ENCODE data around the gene RPL28. TPM values are rescaled to one million over a fixed set of nuclear protein-coding genes. Genes with fewer than 3 reads are reported as not detected.
"Not testable (repeated sequence)": the region's sequence is repeated elsewhere in the genome, so short reads cannot be mapped to it uniquely, and the experiment has no call there.

Gene RPL28
- total RNA-seq, 1 experiment from 2014 or later, result 836 TPM

GRCh38 chr19:55408533-55408872, 22.8 kb downstream of the RPL28 start:
- Histone ChIP-seq H3K9ac (ENCODE audit: low read length) (peak overlapping the region; percentile 28; the same call in 1 of the 2 replicates), H4K20me1 (ENCODE audit: low read length) (peaks cover 29% of the 10 kb centered on the region), H3K36me3 (ENCODE audit: low read depth, low read length) (peaks cover 27% of the 10 kb centered on the region), H3K79me2 (ENCODE audit: low read length) (peaks cover 38% of the 10 kb centered on the region), H3K4me2 (ENCODE audit: low read length) (peak overlapping the region; percentile 97), H3K4me1 (ENCODE audit: insufficient read depth, low read length) (peaks cover 20% of the 10 kb centered on the region), H3K9me3 (ENCODE audit: low read length) (no peaks in the 10 kb centered on the region), H3K9me2 (replicated peaks; ENCODE audit: low read length) (no peaks in the 10 kb centered on the region), H3K27ac (ENCODE audit: low read length) (peak overlapping the region; percentile 57), H3F3A (ENCODE audit: low read length, unreplicated experiment) (no peaks in the 10 kb centered on the region), H2AFZ (ENCODE audit: low read length) (peak overlapping the region; percentile 74), H3K27me3 (ENCODE audit: low read length) (no peaks in the 10 kb centered on the region), H3K4me3 (ENCODE audit: low read length) (0 out of 2 replicates have a peak overlapping the region, but pooled peaks have one; percentile 19)
- POLR2A ChIA-PET (ENCODE audit: unreplicated experiment), result no interaction called here
- intact Hi-C loops (cut with micrococcal nuclease), result no loop called here
- no peak for ATAC-seq
- TF ChIP-seq EZH2phosphoT487 (IDR thresholded peaks at IDR 0.05; ENCODE audit: borderline replicate concordance, low read length) (no peak), EZH2 (IDR thresholded peaks at IDR 0.05; ENCODE audit: low read length, unreplicated experiment) (no peak), CTCF (conservative IDR thresholded peaks at IDR 0.05; ENCODE audit: low read depth, low read length) (no peak)
- CTCF ChIA-PET, result no interaction called here
- no peak for DNase-seq
- TSS peak; percentile 92 for BruUV-seq (replicated peaks)

DNA sequence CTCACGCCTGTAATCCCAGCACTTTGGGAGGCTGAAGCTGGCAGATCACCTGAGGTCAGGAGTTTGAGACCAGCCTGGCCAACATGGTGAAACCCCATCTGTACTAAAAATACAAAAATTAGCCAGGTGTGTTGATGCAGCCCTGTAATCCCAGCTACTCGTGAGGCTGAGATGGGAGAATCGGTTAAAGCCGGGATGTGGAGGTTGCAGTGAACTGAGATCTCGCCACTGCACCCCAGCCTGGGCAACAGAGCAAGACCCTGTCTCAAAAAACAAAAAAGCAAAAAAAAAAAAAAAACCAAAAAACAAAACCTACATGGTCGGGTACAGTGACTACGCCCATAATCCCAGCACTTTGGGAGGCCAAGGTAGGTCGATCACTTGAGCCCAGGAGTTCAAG, 23.4 kb downstream of the RPL28 start:
- H2AFZ ChIP-seq (ENCODE audit: low read length); H3K9me2 ChIP-seq (replicated peaks; ENCODE audit: low read length); H3K4me2 ChIP-seq (ENCODE audit: low read length); DNase-seq; H3K9ac ChIP-seq (ENCODE audit: low read length); POLR2A ChIA-PET (ENCODE audit: unreplicated experiment); H3K27ac ChIP-seq (ENCODE audit: low read length); intact Hi-C loops (cut with micrococcal nuclease); ATAC-seq; H3F3A ChIP-seq (ENCODE audit: low read length, unreplicated experiment); BruUV-seq (replicated peaks); H3K9me3 ChIP-seq (ENCODE audit: low read length); H3K27me3 ChIP-seq (ENCODE audit: low read length); H3K4me3 ChIP-seq (ENCODE audit: low read length); CTCF ChIA-PET: not testable (repeated sequence)
- Histone ChIP-seq H3K36me3 (ENCODE audit: low read depth, low read length) (peaks cover 22% of the 10 kb centered on the region), H4K20me1 (ENCODE audit: low read length) (peaks cover 24% of the 10 kb centered on the region), H3K79me2 (ENCODE audit: low read length) (peaks cover 33% of the 10 kb centered on the region), H3K4me1 (ENCODE audit: insufficient read depth, low read length) (peaks cover 20% of the 10 kb centered on the region)

- H4K20me1 ChIP-seq (ENCODE audit: low read length), result peaks cover 18% of the 10 kb centered on the region
- no peak for DNase-seq
- no peak overlapping the region for H3K4me2 ChIP-seq (ENCODE audit: low read length)
- no peak for TF ChIP-seq CTCF (conservative IDR thresholded peaks at IDR 0.05; ENCODE audit: low read depth, low read length)
- TF ChIP-seq EZH2 (IDR thresholded peaks at IDR 0.05; ENCODE audit: low read length, unreplicated experiment), result no peak
- no peak for TF ChIP-seq EZH2phosphoT487 (IDR thresholded peaks at IDR 0.05; ENCODE audit: borderline replicate concordance, low read length)
- H3K27me3 ChIP-seq (ENCODE audit: low read length), result no peaks in the 10 kb centered on the region
- peaks cover 17% of the 10 kb centered on the region for H3K36me3 ChIP-seq (ENCODE audit: low read depth, low read length)
- intact Hi-C loops (cut with micrococcal nuclease), result no loop called here
- no peak overlapping the region for H3K4me3 ChIP-seq (ENCODE audit: low read length)
- no peak overlapping the region for H2AFZ ChIP-seq (ENCODE audit: low read length)
- POLR2A ChIA-PET (ENCODE audit: unreplicated experiment), result no interaction called here
- no peaks in the 10 kb centered on the region for H3K9me3 ChIP-seq (ENCODE audit: low read length)
- H3F3A ChIP-seq (ENCODE audit: low read length, unreplicated experiment), result no peaks in the 10 kb centered on the region
- no peak for ATAC-seq
- CTCF ChIA-PET, result interaction anchor here (0.8 kb wide), 1 partner anchor 8 kb away, joined by 3 read pairs; no protein-coding TSS in a partner anchor
- H3K79me2 ChIP-seq (ENCODE audit: low read length), result peaks cover 24% of the 10 kb centered on the region
- no TSS peak for BruUV-seq (replicated peaks)
- peaks cover 20% of the 10 kb centered on the region for H3K4me1 ChIP-seq (ENCODE audit: insufficient read depth, low read length)
- H3K27ac ChIP-seq (ENCODE audit: low read length), result no peak overlapping the region
- H3K9me2 ChIP-seq (replicated peaks; ENCODE audit: low read length), result no peaks in the 10 kb centered on the region
- H3K9ac ChIP-seq (ENCODE audit: low read length), result no peak overlapping the region
These were observed 24.4 kb downstream of the RPL28 start for GRCh38 chr19:55410168-55410567.
